HG02970 (cell line): Measurements from ENCODE around the gene LARP1B.
"Not testable (repeated sequence)": the region's sequence is repeated elsewhere in the genome, so short reads cannot be mapped to it uniquely, and the experiment has no call there.

Experiments used
- ATAC-seq: cut with Tn5 transposase; IDR thresholded peaks from one replicate; pipeline ENCODE4 v1.9.1; 2021; ENCODE audit warnings: mild to moderate bottlenecking, moderate library complexity, moderate number of reproducible peaks; ENCODE audit not compliant: unreplicated experiment, low FRiP score

The LARP1B gene

GRCh38 chr4:128134925-128135324, 73.8 kb downstream of the LARP1B start:
- no peak for ATAC-seq

GRCh38 chr4:128135391-128135790, 74.3 kb downstream of the LARP1B start:
- no peak for ATAC-seq

- ATAC-seq: no peak
Measured at GRCh38 chr4:128141866-128142265, 80.8 kb downstream of the LARP1B start.

- ATAC-seq: no peak
Measured at GRCh38 chr4:128145727-128146126, 84.6 kb downstream of the LARP1B start.

- no peak for ATAC-seq
Measured at GRCh38 chr4:128153800-128154199, 92.7 kb downstream of the LARP1B start.

- no peak for ATAC-seq
Measured at GRCh38 chr4:128155231-128155855, 94.2 kb downstream of the LARP1B start.

GRCh38 chr4:128155874-128156456, 94.9 kb downstream of the LARP1B start:
- ATAC-seq: no peak

GRCh38 chr4:128156472-128156871, 95.4 kb downstream of the LARP1B start:
- ATAC-seq: not testable (repeated sequence)

GRCh38 chr4:128158894-128159293, 97.8 kb downstream of the LARP1B start:
- no peak for ATAC-seq

- no peak for ATAC-seq
Measured at GRCh38 chr4:128159967-128160366, 98.9 kb downstream of the LARP1B start.

- ATAC-seq: no peak
Measured at GRCh38 chr4:128161138-128161537, 100.0 kb downstream of the LARP1B start.

- no peak for ATAC-seq
Measured at GRCh38 chr4:128162434-128162833, 101.3 kb downstream of the LARP1B start.

GRCh38 chr4:128163177-128164117, 102.3 kb downstream of the LARP1B start:
- ATAC-seq: no peak

- no peak for ATAC-seq
Measured at GRCh38 chr4:128166982-128167381, 105.9 kb downstream of the LARP1B start.

- ATAC-seq: no peak
Measured at GRCh38 chr4:128168701-128169100, 107.6 kb downstream of the LARP1B start.

- ATAC-seq: no peak
Measured at GRCh38 chr4:128169245-128169644, 108.1 kb downstream of the LARP1B start.

- no peak for ATAC-seq
Measured at GRCh38 chr4:128176643-128177042, 115.5 kb downstream of the LARP1B start.

GRCh38 chr4:128177498-128177897, 116.4 kb downstream of the LARP1B start:
- no peak for ATAC-seq

- ATAC-seq: no peak
Measured at GRCh38 chr4:128186623-128187022, 125.5 kb downstream of the LARP1B start.

- ATAC-seq: peak; percentile 72
Measured at GRCh38 chr4:128191115-128191781, 130.1 kb downstream of the LARP1B start.
